HG02642 (cell line): Measurements from ENCODE around the gene DENND4A.
"Not testable (repeated sequence)": the region's sequence is repeated elsewhere in the genome, so short reads cannot be mapped to it uniquely, and the experiment has no call there.

Source experiments
- ATAC-seq: cut with Tn5 transposase; IDR thresholded peaks from one replicate; pipeline ENCODE4 v1.9.1; 2021; ENCODE audit warnings: mild to moderate bottlenecking; ENCODE audit not compliant: unreplicated experiment, poor library complexity

DENND4A gene

GRCh38 chr15:65644282-65644681 is 147.8 kb downstream of the DENND4A start:
- ATAC-seq = no peak

GRCh38 chr15:65642594-65642993 is 149.5 kb downstream of the DENND4A start:
- no peak for ATAC-seq

GRCh38 chr15:65641768-65642475 is 150.2 kb downstream of the DENND4A start:
- no peak for ATAC-seq

- ATAC-seq = no peak
Measured at GRCh38 chr15:65639509-65639908, 152.6 kb downstream of the DENND4A start.

GRCh38 chr15:65638681-65639089 is 153.4 kb downstream of the DENND4A start:
- ATAC-seq = no peak

- ATAC-seq = no peak
Measured at GRCh38 chr15:65638109-65638508, 154.0 kb downstream of the DENND4A start.

GRCh38 chr15:65634356-65634755 is 157.7 kb downstream of the DENND4A start:
- no peak for ATAC-seq

- no peak for ATAC-seq
Measured at GRCh38 chr15:65633752-65634151, 158.3 kb downstream of the DENND4A start.

GRCh38 chr15:65632780-65633375 is 159.2 kb downstream of the DENND4A start:
- ATAC-seq = no peak

GRCh38 chr15:65631503-65631902 is 160.6 kb downstream of the DENND4A start:
- peak; percentile 35 for ATAC-seq

GRCh38 chr15:65630760-65631159 is 161.3 kb downstream of the DENND4A start:
- peak; percentile 72 for ATAC-seq

- no peak for ATAC-seq
Measured at GRCh38 chr15:65629548-65629947, 162.5 kb downstream of the DENND4A start.

- ATAC-seq = no peak
Measured at GRCh38 chr15:65626856-65627255, 165.2 kb downstream of the DENND4A start.

GRCh38 chr15:65623103-65623502 is 169.0 kb downstream of the DENND4A start:
- ATAC-seq = no peak

GRCh38 chr15:65621638-65622037 is 170.5 kb downstream of the DENND4A start, which contains the start of gene SLC24A1:
TSS of gene SLC24A1 (plus strand) at chr15:65621938. CDS start at chr15:65624081, 2,143 bp downstream.
- no peak for ATAC-seq

- ATAC-seq = no peak
Measured at GRCh38 chr15:65620833-65621232, 171.3 kb downstream of the DENND4A start.

GRCh38 chr15:65619626-65620290 is 172.3 kb downstream of the DENND4A start:
- ATAC-seq = no peak

GRCh38 chr15:65618560-65619109 is 173.5 kb downstream of the DENND4A start:
- ATAC-seq = no peak

GRCh38 chr15:65615887-65616286 is 176.2 kb downstream of the DENND4A start:
- ATAC-seq = not testable (repeated sequence)

- no peak for ATAC-seq
Measured at GRCh38 chr15:65612949-65613744, 178.9 kb downstream of the DENND4A start.
